GM12801 (cell line): ENCODE results near the gene CD207.

Experiments used
- TF ChIP-seq, protein P1 (sequence below): IDR thresholded peaks from one replicate; pipeline ENCODE4 v1.5.1; 2011; ENCODE audit warnings: control low read depth; ENCODE audit not compliant: insufficient read length; ENCODE audit errors: extremely low read depth

CD207 gene

DNA sequence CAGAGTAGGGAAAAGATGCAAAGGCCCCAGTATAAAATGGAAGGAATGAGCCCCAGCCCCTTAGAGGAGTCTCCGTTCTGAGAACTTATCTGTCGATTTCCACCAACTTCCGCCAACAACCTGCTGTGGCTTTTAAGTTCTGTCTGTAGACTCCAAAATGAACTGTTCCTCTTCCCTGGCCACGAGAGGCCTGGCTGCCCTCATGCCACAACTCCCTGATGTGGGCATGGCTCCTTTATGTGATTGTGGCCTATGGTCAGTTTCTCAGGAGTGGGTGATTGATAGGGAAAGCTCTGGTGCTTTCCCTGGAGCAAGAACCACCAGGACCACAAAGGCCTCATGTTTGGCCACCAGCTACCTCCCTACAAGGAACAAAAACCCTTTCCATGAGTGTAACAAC lies 18.8 kb upstream of the CD207 start:
- TF ChIP-seq, protein P1, sequence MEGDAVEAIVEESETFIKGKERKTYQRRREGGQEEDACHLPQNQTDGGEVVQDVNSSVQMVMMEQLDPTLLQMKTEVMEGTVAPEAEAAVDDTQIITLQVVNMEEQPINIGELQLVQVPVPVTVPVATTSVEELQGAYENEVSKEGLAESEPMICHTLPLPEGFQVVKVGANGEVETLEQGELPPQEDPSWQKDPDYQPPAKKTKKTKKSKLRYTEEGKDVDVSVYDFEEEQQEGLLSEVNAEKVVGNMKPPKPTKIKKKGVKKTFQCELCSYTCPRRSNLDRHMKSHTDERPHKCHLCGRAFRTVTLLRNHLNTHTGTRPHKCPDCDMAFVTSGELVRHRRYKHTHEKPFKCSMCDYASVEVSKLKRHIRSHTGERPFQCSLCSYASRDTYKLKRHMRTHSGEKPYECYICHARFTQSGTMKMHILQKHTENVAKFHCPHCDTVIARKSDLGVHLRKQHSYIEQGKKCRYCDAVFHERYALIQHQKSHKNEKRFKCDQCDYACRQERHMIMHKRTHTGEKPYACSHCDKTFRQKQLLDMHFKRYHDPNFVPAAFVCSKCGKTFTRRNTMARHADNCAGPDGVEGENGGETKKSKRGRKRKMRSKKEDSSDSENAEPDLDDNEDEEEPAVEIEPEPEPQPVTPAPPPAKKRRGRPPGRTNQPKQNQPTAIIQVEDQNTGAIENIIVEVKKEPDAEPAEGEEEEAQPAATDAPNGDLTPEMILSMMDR = no peak

DNA sequence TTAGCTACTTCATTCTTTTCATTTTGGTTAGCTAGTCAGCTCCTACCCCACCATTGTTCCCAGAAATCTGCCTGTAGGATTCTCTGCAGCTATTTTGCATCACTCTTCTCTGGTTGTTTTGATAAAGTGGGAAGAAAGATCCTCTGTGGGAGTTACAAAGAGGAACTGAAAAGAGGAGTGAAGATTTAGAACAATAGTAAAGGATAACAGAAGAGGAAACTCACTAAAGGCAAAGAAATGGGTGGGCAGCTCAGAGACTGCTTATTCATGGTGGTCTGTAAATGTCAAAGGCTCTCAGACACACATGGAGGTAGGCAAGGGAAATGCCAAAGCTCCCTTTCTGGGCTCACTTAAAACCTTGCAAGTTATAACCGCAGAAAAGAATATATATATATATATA lies 17.2 kb upstream of the CD207 start:
- TF ChIP-seq, protein P1 = no peak

DNA sequence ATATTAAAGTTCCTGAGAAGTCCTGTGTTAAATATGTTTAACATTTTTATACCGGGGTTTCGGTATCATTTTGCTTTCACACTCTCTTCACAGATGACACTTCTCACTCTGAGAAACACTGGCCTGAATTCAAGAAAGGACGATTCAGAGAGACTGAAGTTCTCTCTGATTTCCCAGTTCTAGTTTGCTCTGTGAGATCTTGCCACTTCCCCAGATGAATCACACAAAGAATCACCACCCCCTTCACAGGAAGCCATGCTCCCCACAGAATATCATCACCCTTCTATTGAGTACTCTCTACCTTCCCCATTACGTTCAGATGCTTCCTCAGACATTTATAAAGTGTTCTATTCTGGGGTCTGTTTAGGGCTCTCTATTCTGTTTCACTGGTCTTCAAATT lies 16.1 kb upstream of the CD207 start:
- TF ChIP-seq, protein P1 = no peak

DNA sequence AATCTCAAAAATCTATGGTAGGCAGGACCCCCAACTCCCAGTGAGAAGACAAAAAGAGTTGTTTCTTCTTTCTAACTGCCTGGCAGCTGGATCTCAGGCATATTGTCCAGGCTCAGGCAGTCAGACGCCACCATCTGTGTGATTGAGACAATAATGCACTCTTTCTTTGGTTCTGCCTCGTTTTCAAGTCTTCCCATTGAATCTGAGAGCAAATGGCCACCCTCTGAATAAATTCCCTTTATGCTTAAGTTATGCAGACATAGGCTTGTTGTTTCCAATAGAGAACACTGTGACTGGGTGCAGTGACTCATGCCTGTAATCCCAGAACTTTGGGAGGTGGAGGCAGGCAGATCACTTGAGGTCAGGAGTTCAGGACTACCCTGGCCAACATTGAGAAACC lies 15.3 kb upstream of the CD207 start:
- TF ChIP-seq, protein P1 = no peak

DNA sequence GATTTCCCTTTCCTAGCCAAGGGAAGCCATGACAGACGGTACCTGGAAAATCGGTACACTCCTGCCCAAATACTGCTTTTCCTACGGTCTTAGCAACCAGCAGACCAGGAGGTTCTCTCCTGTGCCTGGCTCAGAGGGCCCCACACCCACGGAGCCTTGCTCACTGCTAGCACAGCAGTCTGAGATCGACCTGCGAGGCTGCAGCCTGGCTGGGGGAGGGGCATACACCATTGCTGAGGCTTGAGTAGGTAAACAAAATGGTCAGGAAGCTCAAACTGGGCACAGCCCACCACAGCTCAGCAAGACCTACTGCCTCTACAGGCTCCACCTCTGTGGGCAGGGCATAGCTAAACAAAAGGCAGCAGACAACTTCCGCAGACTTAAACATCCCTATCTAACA lies 6.8 kb upstream of the CD207 start:
- TF ChIP-seq, protein P1 = no peak

DNA sequence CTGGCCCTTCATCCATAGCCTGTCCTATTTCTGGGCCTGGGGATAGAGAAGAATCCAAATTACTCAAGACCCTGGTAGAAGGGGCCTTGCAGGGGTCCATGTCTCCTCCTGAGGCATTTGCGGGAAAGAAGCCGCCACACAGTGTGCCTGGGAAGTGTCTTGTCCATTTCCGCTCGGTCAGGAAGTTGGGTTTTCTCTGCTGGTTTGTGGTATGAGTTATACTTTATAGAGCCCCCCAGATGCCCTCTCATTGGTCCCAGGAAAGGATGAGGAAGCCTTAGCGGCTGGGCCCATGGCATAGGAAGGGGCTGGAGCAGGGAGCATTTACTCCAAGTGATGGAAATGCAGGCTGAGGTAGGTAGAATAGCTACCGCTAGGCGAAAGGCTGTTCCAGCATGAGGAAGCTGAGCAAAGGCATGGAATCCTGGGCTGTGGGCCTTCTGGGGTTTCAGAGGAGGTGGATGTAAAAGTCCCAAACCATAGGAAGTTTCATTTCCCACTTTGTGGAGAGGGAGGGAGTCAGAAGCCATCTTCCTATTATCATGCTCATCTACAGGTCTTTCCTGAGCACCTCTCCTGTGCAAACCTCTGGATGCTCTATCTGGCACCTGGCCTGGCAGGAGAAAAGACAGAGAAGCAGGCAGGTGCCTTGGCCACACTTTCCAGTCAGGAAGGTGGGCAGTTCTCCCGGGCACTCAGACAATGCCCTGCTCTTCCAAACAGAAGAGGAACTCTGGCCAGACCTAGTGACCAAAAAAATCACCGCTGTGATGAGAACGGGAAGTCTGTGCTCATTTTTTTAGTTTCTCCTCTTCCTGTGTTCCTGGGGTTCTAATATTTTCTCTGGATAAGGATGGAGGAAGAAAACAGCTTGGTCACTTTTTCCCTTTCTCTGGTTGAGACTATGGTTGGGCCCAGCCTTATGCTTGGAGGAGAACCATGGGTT lies 2.6 kb upstream of the CD207 start:
- TF ChIP-seq, protein P1 = no peak

DNA sequence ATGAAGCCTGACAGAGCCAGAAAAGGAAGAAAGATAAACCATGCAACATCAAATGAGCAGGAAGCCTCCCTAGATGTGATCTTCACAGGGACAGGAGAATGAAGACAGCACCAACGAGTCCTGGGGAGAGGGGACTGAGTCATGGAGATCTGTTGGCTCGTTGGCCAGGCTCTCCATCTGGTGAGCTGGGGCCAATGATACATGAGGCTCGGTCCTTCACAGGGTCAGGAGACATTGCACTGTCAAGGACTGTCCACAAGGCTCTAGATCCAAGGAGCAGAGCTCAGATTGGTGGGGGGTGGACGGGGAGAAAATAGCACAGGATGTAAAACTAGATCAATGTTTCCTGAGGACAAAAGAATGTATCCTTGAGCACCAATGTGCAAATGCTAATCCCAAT lies 735 bp downstream of the CD207 start:
- TF ChIP-seq, protein P1 = no peak
